ENCODE results near the gene TRH. TPM values are rescaled to one million over a fixed set of nuclear protein-coding genes. Genes with fewer than 3 reads are reported as not detected.

TRH gene
- polyA plus RNA-seq, 1 donor from 2014 or later, result 2.6 TPM

- Histone ChIP-seq H2AFZ (ENCODE audit: low read depth, low read length) (no peak overlapping the region), H4K20me1 (ENCODE audit: insufficient read depth) (no peaks in the 10 kb centered on the region), H3K27ac (ENCODE audit: low read length) (no peak overlapping the region), H3K4me2 (ENCODE audit: low read length) (no peak overlapping the region), H3K9ac (ENCODE audit: low read length) (no peak overlapping the region), H3K79me2 (replicated peaks; ENCODE audit: insufficient read depth, low read length) (no peaks in the 10 kb centered on the region), H3K36me3 (ENCODE audit: insufficient read depth, low read length) (no peaks in the 10 kb centered on the region), H3F3A (ENCODE audit: insufficient read depth, low read length, poor library complexity, severe bottlenecking) (no peaks in the 10 kb centered on the region), H3K27me3 (ENCODE audit: insufficient read depth, low read depth, low read length) (no peaks in the 10 kb centered on the region), H3K9me3 (ENCODE audit: low read length) (no peaks in the 10 kb centered on the region), H3K9me2 (ENCODE audit: insufficient read depth, low read length) (no peaks in the 10 kb centered on the region), H3K4me3 (ENCODE audit: low read length) (no peak overlapping the region)
- TF ChIP-seq POLR2AphosphoS5 (IDR thresholded peaks at IDR 0.05) (no peak), EZH2 (IDR thresholded peaks at IDR 0.05; ENCODE audit: borderline replicate concordance, insufficient read depth, low read length, poor library complexity, severe bottlenecking) (no peak), TAF1 (IDR thresholded peaks at IDR 0.05; ENCODE audit: low read depth) (no peak), SMC3 (conservative IDR thresholded peaks at IDR 0.05; ENCODE audit: poor library complexity) (no peak), EP300 (conservative IDR thresholded peaks at IDR 0.05; ENCODE audit: poor library complexity, severe bottlenecking) (no peak), RAD21 (conservative IDR thresholded peaks at IDR 0.05) (no peak), MXI1 (conservative IDR thresholded peaks at IDR 0.05; ENCODE audit: poor library complexity, severe bottlenecking) (no peak), REST (IDR thresholded peaks at IDR 0.05; ENCODE audit: borderline replicate concordance) (no peak)
- TF ChIP-seq, protein P1, sequence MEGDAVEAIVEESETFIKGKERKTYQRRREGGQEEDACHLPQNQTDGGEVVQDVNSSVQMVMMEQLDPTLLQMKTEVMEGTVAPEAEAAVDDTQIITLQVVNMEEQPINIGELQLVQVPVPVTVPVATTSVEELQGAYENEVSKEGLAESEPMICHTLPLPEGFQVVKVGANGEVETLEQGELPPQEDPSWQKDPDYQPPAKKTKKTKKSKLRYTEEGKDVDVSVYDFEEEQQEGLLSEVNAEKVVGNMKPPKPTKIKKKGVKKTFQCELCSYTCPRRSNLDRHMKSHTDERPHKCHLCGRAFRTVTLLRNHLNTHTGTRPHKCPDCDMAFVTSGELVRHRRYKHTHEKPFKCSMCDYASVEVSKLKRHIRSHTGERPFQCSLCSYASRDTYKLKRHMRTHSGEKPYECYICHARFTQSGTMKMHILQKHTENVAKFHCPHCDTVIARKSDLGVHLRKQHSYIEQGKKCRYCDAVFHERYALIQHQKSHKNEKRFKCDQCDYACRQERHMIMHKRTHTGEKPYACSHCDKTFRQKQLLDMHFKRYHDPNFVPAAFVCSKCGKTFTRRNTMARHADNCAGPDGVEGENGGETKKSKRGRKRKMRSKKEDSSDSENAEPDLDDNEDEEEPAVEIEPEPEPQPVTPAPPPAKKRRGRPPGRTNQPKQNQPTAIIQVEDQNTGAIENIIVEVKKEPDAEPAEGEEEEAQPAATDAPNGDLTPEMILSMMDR (IDR thresholded peaks at IDR 0.05; ENCODE audit: poor library complexity, severe bottlenecking), result no peak
Measured at GRCh38 chr3:129958755-129959154, 15.8 kb upstream of the TRH start.

- H4K20me1 ChIP-seq (ENCODE audit: insufficient read depth), result no peaks in the 10 kb centered on the region
- no peaks in the 10 kb centered on the region for H3F3A ChIP-seq (ENCODE audit: insufficient read depth, low read length, poor library complexity, severe bottlenecking)
- no peak overlapping the region for H3K4me3 ChIP-seq (ENCODE audit: low read length)
- TF ChIP-seq TAF1 (IDR thresholded peaks at IDR 0.05; ENCODE audit: low read depth), result no peak
- no peak for TF ChIP-seq MXI1 (conservative IDR thresholded peaks at IDR 0.05; ENCODE audit: poor library complexity, severe bottlenecking)
- no peak for TF ChIP-seq RAD21 (conservative IDR thresholded peaks at IDR 0.05)
- TF ChIP-seq SMC3 (conservative IDR thresholded peaks at IDR 0.05; ENCODE audit: poor library complexity), result no peak
- TF ChIP-seq REST (IDR thresholded peaks at IDR 0.05; ENCODE audit: borderline replicate concordance), result no peak
- no peak for TF ChIP-seq POLR2AphosphoS5 (IDR thresholded peaks at IDR 0.05)
- no peaks in the 10 kb centered on the region for H3K9me2 ChIP-seq (ENCODE audit: insufficient read depth, low read length)
- no peak overlapping the region for H3K9ac ChIP-seq (ENCODE audit: low read length)
- no peak overlapping the region for H3K4me2 ChIP-seq (ENCODE audit: low read length)
- no peaks in the 10 kb centered on the region for H3K9me3 ChIP-seq (ENCODE audit: low read length)
- no peaks in the 10 kb centered on the region for H3K27me3 ChIP-seq (ENCODE audit: insufficient read depth, low read depth, low read length)
- no peaks in the 10 kb centered on the region for H3K36me3 ChIP-seq (ENCODE audit: insufficient read depth, low read length)
- no peaks in the 10 kb centered on the region for H3K79me2 ChIP-seq (replicated peaks; ENCODE audit: insufficient read depth, low read length)
- no peak overlapping the region for H2AFZ ChIP-seq (ENCODE audit: low read depth, low read length)
- H3K27ac ChIP-seq (ENCODE audit: low read length), result no peak overlapping the region
Measured at GRCh38 chr3:129961141-129961541, 13.4 kb upstream of the TRH start.
